Right cardiac atrium (tissue), 5 donors: ENCODE results near the gene EPS8L2. TPM values are rescaled to one million over a fixed set of nuclear protein-coding genes. Genes with fewer than 3 reads are reported as not detected.
A peak's percentile ranks its signal among the peaks of the same experiment; 100 is the strongest.

Experiments used
- ATAC-seq, 2 donors: fragments of 200-7000 bp; cut with Tn5 transposase; one replicate each; pipeline versions ENCODE4 v1.8.0 to v1.9.1; 2020; ENCODE audit warnings: moderate library complexity in 2 of 2, mild to moderate bottlenecking in 1 of 2
- DNase-seq, 3 donors: peaks; one replicate each; pipeline ENCODE4 v3.0.0-alpha.2; 2020
- H3K27ac ChIP-seq: one replicate; pipeline ENCODE4 v1.5.1; 2013; ENCODE audit warnings: mild to moderate bottlenecking, low read length, control low read depth, moderate library complexity
- H3K27me3 ChIP-seq: one replicate; pipeline ENCODE4 v1.6.1; 2013; ENCODE audit not compliant: control insufficient read depth, insufficient read depth
- H3K4me1 ChIP-seq: one replicate; pipeline ENCODE4 v1.6.1; 2013; ENCODE audit warnings: low read length; ENCODE audit not compliant: control insufficient read depth, insufficient read depth
- H3K4me3 ChIP-seq: one replicate; pipeline ENCODE4 v1.5.1; 2013; ENCODE audit warnings: low read length, control low read depth
- H3K9me3 ChIP-seq: one replicate; pipeline ENCODE4 v1.6.1; 2013; ENCODE audit warnings: low read length; ENCODE audit not compliant: control insufficient read depth
- WGBS: extraction: QIAGEN DNeasy Blood & Tissue Kit; methylation state at CpG from one replicate; pipeline ENCODE4 v1.1.7; 2013; 5-methylcytosine and 5-hydroxymethylcytosine counted together
- intact Hi-C, 4 donors: fragments of 100-400 bp; cut with DNase I; formaldehyde crosslinking; loops; one replicate each; pipeline versions ENCODE4 v1.11.0 to v1.14.0; 2022 to 2023
- long read RNA-seq, 4 donors: library from polyadenylated mRNA; unstranded; transcript quantifications; one replicate each; pipeline ENCODE4 v2.0.0, GENCODE V29; 2020 to 2021
- polyA plus RNA-seq: library from polyadenylated mRNA; stranded (reverse); fragments of 200-250 nt; gene quantifications from one replicate; pipeline ENCODE4 v1.2.3, GENCODE V29; 2013
- total RNA-seq, 4 donors: library from RNA; stranded (reverse); fragmentation: NEBNext Ultra II Directional; extraction: Animal tissue kit (Norgen Biotek cat#: 25700); gene quantifications; one replicate each; pipeline ENCODE4 v1.2.1, GENCODE V29; 2021
- donor health status: healthy with polysubstance abuse.
- donor health status: DM: no; HTN: yes; CAD: no.
- donor health status: DM: no; HTN: no; CAD: no.
- donor health status: DM: no; HTN: yes; CAD: no; lungs with severe emphysema.
- donor health status: DM: yes; HTN: yes; CAD: no.

EPS8L2 gene
- total RNA-seq = 1 to 10 TPM; 5.5 to 8.2 (median 6.3) TPM
- 3.1 TPM for polyA plus RNA-seq
- long read RNA-seq, donor 1, partial matches to known transcripts = 2 of 6 reads
- long read RNA-seq, donor 1, other reads (novel, unspliced or antisense) = 1 of 6 reads
- long read RNA-seq, donor 2, partial matches to known transcripts = 0 of 6 reads
- long read RNA-seq, donor 2, other reads (novel, unspliced or antisense) = 1 of 6 reads
- long read RNA-seq, donor 3, partial matches to known transcripts = 5 of 17 reads
- long read RNA-seq, donor 3, other reads (novel, unspliced or antisense) = 7 of 17 reads
- long read RNA-seq, donor 4, partial matches to known transcripts = 1 of 10 reads
- long read RNA-seq, donor 4, other reads (novel, unspliced or antisense) = 5 of 10 reads

- H3K9me3 ChIP-seq = no peaks in the 10 kb centered on the region
- H3K4me3 ChIP-seq = peak within 1 kb of the TSS; percentile 32
- intact Hi-C loops = no loop called here
- peak in 2 of 3 donors; percentile 63 to 67 for DNase-seq
- no peaks in the 10 kb centered on the region for H3K27me3 ChIP-seq
- WGBS = 9% methylated on average over 90 of the region's 90 CpGs
- ATAC-seq = peak; percentile 1 to 18
- no peaks in the 10 kb centered on the region for H3K4me1 ChIP-seq
- H3K27ac ChIP-seq = no peak within 1 kb of the TSS
Measured at GRCh38 chr11:705646-706438, at the start of gene EPS8L2. TSS of gene EPS8L2 (plus strand) at chr11:706231. CDS start at chr11:709408, 3,177 bp downstream.

- no peaks in the 10 kb centered on the region for H3K9me3 ChIP-seq
- intact Hi-C loops = no loop called here
- 89% methylated on average over 14 of the region's 14 CpGs for WGBS
- no peaks in the 10 kb centered on the region for H3K4me1 ChIP-seq
- H3K27ac ChIP-seq = no peak overlapping the region
- no peaks in the 10 kb centered on the region for H3K27me3 ChIP-seq
- no peak overlapping the region for H3K4me3 ChIP-seq
- no peak for ATAC-seq
- DNase-seq = peak in 1 of 3 donors; percentile 50
Measured at GRCh38 chr11:656426-656825, 49.6 kb upstream of the EPS8L2 start.

GRCh38 chr11:656866-657265 is 49.2 kb upstream of the EPS8L2 start:
- peak in 1 of 3 donors; percentile 33 for DNase-seq
- 90% methylated on average over 7 of the region's 7 CpGs for WGBS
- ATAC-seq = no peak
- intact Hi-C loops = no loop called here
- H3K4me1 ChIP-seq = no peaks in the 10 kb centered on the region
- no peak overlapping the region for H3K4me3 ChIP-seq
- no peak overlapping the region for H3K27ac ChIP-seq
- H3K27me3 ChIP-seq = no peaks in the 10 kb centered on the region
- no peaks in the 10 kb centered on the region for H3K9me3 ChIP-seq

GRCh38 chr11:657691-658126 is 48.3 kb upstream of the EPS8L2 start:
- intact Hi-C loops = no loop called here
- Histone ChIP-seq H3K4me1 (no peaks in the 10 kb centered on the region), H3K27me3 (no peaks in the 10 kb centered on the region), H3K27ac (no peak overlapping the region), H3K4me3 (no peak overlapping the region), H3K9me3 (no peaks in the 10 kb centered on the region)
- DNase-seq = no peak
- 89% methylated on average over 14 of the region's 14 CpGs for WGBS
- no peak for ATAC-seq

GRCh38 chr11:659532-660085 is 46.4 kb upstream of the EPS8L2 start:
- intact Hi-C loops = loop anchor here (5.0 to 10.0 kb wide), 2 partner anchors 63 to 65 kb away; no protein-coding TSS in a partner anchor
- ATAC-seq = peak in 1 of 2 donors; percentile 15

GRCh38 chr11:660281-660680 is 45.8 kb upstream of the EPS8L2 start:
- no peaks in the 10 kb centered on the region for H3K9me3 ChIP-seq
- no peak overlapping the region for H3K27ac ChIP-seq
- no peaks in the 10 kb centered on the region for H3K27me3 ChIP-seq
- no peak for ATAC-seq
- WGBS = 90% methylated on average over 19 of the region's 19 CpGs
- no peak overlapping the region for H3K4me3 ChIP-seq
- peak in 1 of 3 donors; percentile 40 for DNase-seq
- no peaks in the 10 kb centered on the region for H3K4me1 ChIP-seq
- intact Hi-C loops = loop anchor here (5.0 to 10.0 kb wide), 2 partner anchors 62 to 65 kb away; no protein-coding TSS in a partner anchor

More at GRCh38 chr11:659532-660085, 46.4 kb upstream of the EPS8L2 start:
- Histone ChIP-seq H3K27ac (no peak overlapping the region), H3K9me3 (no peaks in the 10 kb centered on the region), H3K4me3 (no peak overlapping the region), H3K4me1 (no peaks in the 10 kb centered on the region), H3K27me3 (no peaks in the 10 kb centered on the region)
- WGBS = 90% methylated on average over 16 of the region's 16 CpGs
- peak in 2 of 3 donors; percentile 28 to 40 for DNase-seq

- 88% methylated on average over 19 of the region's 19 CpGs for WGBS
- Histone ChIP-seq H3K4me1 (no peaks in the 10 kb centered on the region), H3K9me3 (no peaks in the 10 kb centered on the region), H3K27ac (no peak overlapping the region), H3K27me3 (no peaks in the 10 kb centered on the region), H3K4me3 (no peak overlapping the region)
- ATAC-seq = no peak
- peak in 1 of 3 donors; percentile 28 for DNase-seq
- intact Hi-C loops = loop anchor here (5.0 to 10.0 kb wide), 2 partner anchors 61 to 64 kb away; no protein-coding TSS in a partner anchor
Measured at GRCh38 chr11:660681-661444, 45.2 kb upstream of the EPS8L2 start.

- Histone ChIP-seq H3K4me3 (no peak overlapping the region), H3K27ac (no peak overlapping the region), H3K9me3 (no peaks in the 10 kb centered on the region), H3K27me3 (no peaks in the 10 kb centered on the region), H3K4me1 (no peaks in the 10 kb centered on the region)
- ATAC-seq (peak; percentile 78 to 79), DNase-seq (peak; percentile 77 to 91 (median 88))
- 57% methylated on average over 15 of the region's 15 CpGs for WGBS
- intact Hi-C loops = loop anchor here (5.0 to 10.0 kb wide), 2 partner anchors 60 to 62 kb away; no protein-coding TSS in a partner anchor
Measured at GRCh38 chr11:662689-663274, 43.2 kb upstream of the EPS8L2 start.

- Histone ChIP-seq H3K27ac (no peak overlapping the region), H3K4me3 (no peak overlapping the region), H3K4me1 (no peaks in the 10 kb centered on the region), H3K9me3 (no peaks in the 10 kb centered on the region), H3K27me3 (no peaks in the 10 kb centered on the region)
- no peak for DNase-seq
- 66% methylated on average over 15 of the region's 15 CpGs for WGBS
- ATAC-seq = peak in 1 of 2 donors; percentile 7
- intact Hi-C loops = loop anchor here in 1 of 4 donors (10.0 kb wide), 1 partner anchor 60 kb away; no protein-coding TSS in a partner anchor
Measured at GRCh38 chr11:665062-665703, 40.8 kb upstream of the EPS8L2 start.
